Measurements from ENCODE around the gene SLC9A1. TPM values are rescaled to one million over a fixed set of nuclear protein-coding genes. Genes with fewer than 3 reads are reported as not detected.

SLC9A1 gene
- polyA plus RNA-seq, 1 of the 3 experiments (the other 2 are of a cell fraction) = 11.4 TPM

DNA sequence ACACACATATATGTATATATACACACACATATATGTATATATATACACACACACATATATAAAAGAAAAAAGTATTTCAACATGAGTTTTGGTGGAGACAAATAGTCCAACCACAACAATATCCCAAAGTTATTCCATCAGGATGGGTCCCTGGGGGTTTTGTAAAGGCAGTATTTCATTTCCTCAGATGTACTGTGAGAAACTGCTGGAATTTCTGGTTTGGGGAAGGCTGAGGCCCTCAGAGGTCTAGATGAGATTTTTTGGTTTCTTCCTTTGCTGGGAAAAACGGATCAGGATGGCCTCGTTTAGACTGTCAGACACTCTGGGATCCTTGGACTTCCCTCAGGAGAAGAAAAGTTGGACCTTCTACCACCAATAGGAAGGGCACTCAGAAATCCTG is 105.8 kb downstream of the SLC9A1 start:
- Histone ChIP-seq H3K9me2 (no peaks in the 10 kb centered on the region), H3K27me3 (ENCODE audit: insufficient read depth) (no peaks in the 10 kb centered on the region), H3K36me3 (replicated peaks in 1 of 2; ENCODE audit: control insufficient read depth in 1 of 2, insufficient read depth in 2 of 2, low read length in 1 of 2) (no peaks in the 10 kb centered on the region), H3K4me3 (ENCODE audit: low read depth in 2 of 2, low read length in 1 of 2) (no peak overlapping the region), H3F3A (replicated peaks; ENCODE audit: insufficient read depth) (no peaks in the 10 kb centered on the region), H4K20me1 (ENCODE audit: insufficient read depth) (no peaks in the 10 kb centered on the region), H3K79me2 (ENCODE audit: insufficient read depth) (no peaks in the 10 kb centered on the region), H3K4me1 (ENCODE audit: control insufficient read depth in 1 of 2, insufficient read depth in 2 of 2, low read depth in 1 of 2, low read length in 1 of 2) (no peaks in the 10 kb centered on the region), H3K4me2 (no peak overlapping the region), H3K9me3 (no peaks in the 10 kb centered on the region), H3K9ac (no peak overlapping the region), H2AFZ (ENCODE audit: low read depth) (no peak overlapping the region), H3K27ac (ENCODE audit: low read depth in 2 of 2, low read length in 1 of 2) (no peak overlapping the region)
- 67% methylated on average over 2 of the region's 2 CpGs for WGBS (ENCODE audit: low lambda C conversion rate)
- ChIA-PET POLR2A (no interaction called here), CTCF (interaction anchor here (1.3 to 38.3 kb wide), 3 partner anchors 44 to 235 kb away, joined by 5 to 1084 read pairs (median 26); no protein-coding TSS in a partner anchor)
- no peak for TF ChIP-seq JUND (IDR thresholded peaks at IDR 0.05)
- no peak for TF ChIP-seq EZH2phosphoT487 (IDR thresholded peaks at IDR 0.05; ENCODE audit: borderline replicate concordance, low read depth)
- no peak for TF ChIP-seq ZBTB33 (IDR thresholded peaks at IDR 0.05; ENCODE audit: borderline replicate concordance, low read depth)
- TF ChIP-seq, protein P1, sequence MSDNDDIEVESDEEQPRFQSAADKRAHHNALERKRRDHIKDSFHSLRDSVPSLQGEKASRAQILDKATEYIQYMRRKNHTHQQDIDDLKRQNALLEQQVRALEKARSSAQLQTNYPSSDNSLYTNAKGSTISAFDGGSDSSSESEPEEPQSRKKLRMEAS (IDR thresholded peaks at IDR 0.05; ENCODE audit: low read depth) = no peak
- TF ChIP-seq NRF1 (IDR thresholded peaks at IDR 0.05; ENCODE audit: low read depth, low read length) = no peak
- TF ChIP-seq RCOR1 (IDR thresholded peaks at IDR 0.05; ENCODE audit: low read length) = no peak
- TF ChIP-seq, protein P2, sequence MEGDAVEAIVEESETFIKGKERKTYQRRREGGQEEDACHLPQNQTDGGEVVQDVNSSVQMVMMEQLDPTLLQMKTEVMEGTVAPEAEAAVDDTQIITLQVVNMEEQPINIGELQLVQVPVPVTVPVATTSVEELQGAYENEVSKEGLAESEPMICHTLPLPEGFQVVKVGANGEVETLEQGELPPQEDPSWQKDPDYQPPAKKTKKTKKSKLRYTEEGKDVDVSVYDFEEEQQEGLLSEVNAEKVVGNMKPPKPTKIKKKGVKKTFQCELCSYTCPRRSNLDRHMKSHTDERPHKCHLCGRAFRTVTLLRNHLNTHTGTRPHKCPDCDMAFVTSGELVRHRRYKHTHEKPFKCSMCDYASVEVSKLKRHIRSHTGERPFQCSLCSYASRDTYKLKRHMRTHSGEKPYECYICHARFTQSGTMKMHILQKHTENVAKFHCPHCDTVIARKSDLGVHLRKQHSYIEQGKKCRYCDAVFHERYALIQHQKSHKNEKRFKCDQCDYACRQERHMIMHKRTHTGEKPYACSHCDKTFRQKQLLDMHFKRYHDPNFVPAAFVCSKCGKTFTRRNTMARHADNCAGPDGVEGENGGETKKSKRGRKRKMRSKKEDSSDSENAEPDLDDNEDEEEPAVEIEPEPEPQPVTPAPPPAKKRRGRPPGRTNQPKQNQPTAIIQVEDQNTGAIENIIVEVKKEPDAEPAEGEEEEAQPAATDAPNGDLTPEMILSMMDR (IDR thresholded peaks at IDR 0.05) = no peak
- no peak for TF ChIP-seq SMC3 (IDR thresholded peaks at IDR 0.05; ENCODE audit: low read depth, low read length)
- TF ChIP-seq RFX5 (IDR thresholded peaks at IDR 0.05; ENCODE audit: low read length) = no peak
- no peak for DNase-seq

Other genes with a start within 250 kb of the SLC9A1 start
- gene NR0B2, start 241.2 kb downstream of the SLC9A1 start, polyA plus RNA-seq (2012; rRNA removed) = not detected in 2 replicates
- gene NUDC, start 233.4 kb downstream of the SLC9A1 start, polyA plus RNA-seq (2012; rRNA removed) = 96.2 and 153 TPM in 2 replicates
- not detected in 2 replicates for gene KDF1, start 194.7 kb downstream of the SLC9A1 start, polyA plus RNA-seq (2012; rRNA removed)
- 8.8 and 11.6 TPM in 2 replicates for gene TRNP1, start 161.4 kb downstream of the SLC9A1 start, polyA plus RNA-seq (2012; rRNA removed)
- 0.78 and 1.2 TPM in 2 replicates for gene TENT5B, start 142.3 kb downstream of the SLC9A1 start, polyA plus RNA-seq (2012; rRNA removed)
- 7.8 and 12.0 TPM in 2 replicates for gene WDTC1, start 79.5 kb upstream of the SLC9A1 start, polyA plus RNA-seq (2012; rRNA removed)
- 51.7 and 52.0 TPM in 2 replicates for gene TMEM222, start 167.0 kb upstream of the SLC9A1 start, polyA plus RNA-seq (2012; rRNA removed)
- 2.0 and 3.0 TPM in 2 replicates for gene SYTL1, start 186.9 kb upstream of the SLC9A1 start, polyA plus RNA-seq (2012; rRNA removed)
- gene MAP3K6, start 211.8 kb upstream of the SLC9A1 start, polyA plus RNA-seq (2012; rRNA removed) = 14.5 and 17.3 TPM in 2 replicates
- not detected in 2 replicates for gene FCN3, start 219.7 kb upstream of the SLC9A1 start, polyA plus RNA-seq (2012; rRNA removed)
- gene CD164L2, start 228.2 kb upstream of the SLC9A1 start, polyA plus RNA-seq (2012; rRNA removed) = 0.05 TPM in 2 replicates
- 5.8 and 6.0 TPM in 2 replicates for gene GPR3, start 237.5 kb upstream of the SLC9A1 start, polyA plus RNA-seq (2012; rRNA removed)